Activated effector memory CD4-positive, alpha-beta T cell treated with Interleukin-2 at 50 U/mL for 16 hours (primary cell): Measurements from ENCODE around the gene RRP9.
"Not testable (repeated sequence)": the region's sequence is repeated elsewhere in the genome, so short reads cannot be mapped to it uniquely, and the experiment has no call there.

Experiments
- DNase-seq: peaks from one replicate; pipeline ENCODE4 v3.0.0-alpha.2; 2020

The RRP9 gene

GRCh38 chr3:51941798-51942602 is at the start of gene RRP9, which contains the start of gene PARP3:
RRP9 (minus strand) TSS chr3:51941904; CDS start chr3:51941867, 37 bp downstream.
PARP3 (plus strand) TSS chr3:51942363; CDS start chr3:51943356, 993 bp downstream.
- peak; percentile 99 for DNase-seq

GRCh38 chr3:51990501-51990971 is 48.8 kb upstream of the RRP9 start:
- not testable (repeated sequence) for DNase-seq

- no peak for DNase-seq
These were observed 46.8 kb upstream of the RRP9 start for GRCh38 chr3:51988286-51989146.

- DNase-seq, result no peak
These were observed 45.9 kb upstream of the RRP9 start for GRCh38 chr3:51987568-51987967.

GRCh38 chr3:51986010-51986947 is 44.6 kb upstream of the RRP9 start:
- DNase-seq, result no peak

GRCh38 chr3:51985063-51985462 is 43.4 kb upstream of the RRP9 start:
- no peak for DNase-seq

GRCh38 chr3:51984269-51984647 is 42.6 kb upstream of the RRP9 start:
- no peak for DNase-seq

DNA sequence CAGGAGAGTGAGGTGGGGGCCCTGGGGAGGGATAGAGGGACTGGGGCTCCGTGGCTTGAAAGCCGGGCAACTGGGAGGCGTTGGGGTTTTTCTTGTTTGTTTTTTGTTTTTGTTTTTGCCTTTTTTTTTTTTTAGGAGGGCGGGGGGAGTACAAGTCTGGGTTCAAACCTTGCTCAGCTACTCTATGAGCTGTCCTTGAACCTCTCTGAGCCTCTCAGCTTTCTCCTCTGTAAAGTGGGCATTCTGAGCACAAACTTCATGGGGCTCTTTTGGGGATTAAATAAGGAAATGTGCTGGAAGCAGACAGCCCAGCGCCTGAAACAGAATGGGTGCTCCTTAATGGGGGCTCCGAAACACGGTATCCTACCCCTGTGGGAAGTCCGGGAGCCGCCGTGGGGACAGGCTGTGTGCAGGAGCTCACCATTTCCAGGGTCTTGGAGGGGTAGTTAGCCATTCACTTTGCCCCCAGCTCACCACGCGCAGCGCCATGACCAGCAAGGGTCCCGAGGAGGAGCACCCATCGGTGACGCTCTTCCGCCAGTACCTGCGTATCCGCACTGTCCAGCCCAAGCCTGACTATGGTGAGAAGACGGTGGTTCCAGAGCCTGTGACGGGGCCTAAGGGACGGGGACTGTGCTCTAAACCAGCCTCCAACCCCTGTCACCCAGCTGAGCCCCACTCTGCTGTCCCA is 42.0 kb upstream of the RRP9 start:
- no peak for DNase-seq

GRCh38 chr3:51982838-51983577 is 41.3 kb upstream of the RRP9 start, which contains the start of gene ACY1:
ACY1 (plus strand) TSS chr3:51983535; CDS start chr3:51984065, 530 bp downstream.
- DNase-seq, result peak; percentile 49

- DNase-seq, result no peak
These were observed 40.7 kb upstream of the RRP9 start for GRCh38 chr3:51982352-51982837.

DNA sequence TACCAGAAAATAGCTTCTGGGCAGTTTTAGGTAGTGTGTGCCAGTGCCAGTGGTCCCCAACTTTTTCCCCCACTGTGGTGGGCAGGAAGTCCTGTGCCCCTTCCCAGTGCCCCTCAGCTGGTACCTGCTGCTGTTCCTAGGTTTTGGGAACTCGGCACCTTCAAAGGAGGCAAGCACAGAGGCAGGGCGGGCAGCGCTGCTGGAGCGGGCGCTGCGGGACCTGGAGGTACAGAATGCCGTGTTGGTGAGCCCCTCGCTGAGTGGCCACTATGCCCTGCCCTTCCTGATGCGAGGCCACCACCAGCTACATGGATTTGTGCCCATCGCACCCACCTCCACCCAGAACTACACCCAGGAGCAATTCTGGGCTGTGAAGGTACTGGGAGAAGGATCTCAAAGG is 38.5 kb upstream of the RRP9 start:
- DNase-seq, result no peak

DNA sequence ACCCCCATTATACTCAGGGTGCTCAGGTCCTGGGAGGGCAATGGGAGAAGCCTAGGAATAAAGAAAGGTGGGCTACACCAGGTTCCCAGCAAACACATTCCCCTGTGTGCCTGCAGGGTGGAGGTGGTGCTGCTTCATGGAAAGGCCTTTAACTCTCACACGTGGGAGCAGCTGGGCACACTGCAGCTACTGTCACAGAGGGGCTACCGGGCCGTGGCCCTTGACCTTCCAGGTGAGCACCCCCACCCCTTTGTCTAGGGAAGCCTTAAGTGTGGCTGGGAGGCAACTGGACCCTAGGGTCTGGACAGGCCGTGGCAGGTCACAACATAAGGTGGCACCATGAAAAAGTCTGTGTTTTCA is 36.4 kb upstream of the RRP9 start:
- no peak for DNase-seq

DNA sequence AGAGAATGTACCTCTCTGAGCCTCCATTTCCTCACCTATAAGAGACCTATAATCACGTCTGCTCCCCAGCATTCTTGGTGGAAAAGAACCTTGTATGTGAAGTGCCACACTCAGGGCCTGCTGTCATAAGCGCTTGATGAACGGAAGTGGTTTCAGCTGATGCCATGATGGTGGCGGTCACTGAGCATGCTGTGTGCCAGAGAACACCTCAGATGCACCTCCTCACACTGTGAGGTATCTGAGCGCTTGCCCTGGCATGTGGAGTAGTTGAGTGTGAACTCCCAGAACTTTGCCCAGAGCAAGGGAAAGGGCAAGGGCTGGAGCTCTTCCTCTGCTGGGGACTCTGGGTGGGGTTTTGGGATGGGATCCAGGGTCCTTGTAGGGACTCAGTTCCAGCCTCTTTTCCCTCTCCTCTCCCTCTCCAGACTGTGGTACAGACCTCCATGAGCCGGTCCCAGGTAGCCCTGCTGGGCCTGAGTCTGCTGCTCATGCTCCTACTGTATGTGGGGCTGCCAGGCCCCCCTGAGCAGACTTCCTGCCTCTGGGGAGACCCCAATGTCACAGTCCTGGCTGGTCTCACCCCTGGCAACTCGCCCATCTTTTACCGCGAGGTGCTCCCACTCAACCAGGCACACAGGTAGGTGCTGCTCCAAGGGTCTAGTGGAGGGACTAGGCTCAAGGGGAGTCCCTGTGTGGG is 35.9 kb upstream of the RRP9 start:
- peak; percentile 28 for DNase-seq

- no peak for DNase-seq
These were observed 34.3 kb upstream of the RRP9 start for GRCh38 chr3:51975852-51976549.

- DNase-seq, result peak; percentile 71
These were observed 33.5 kb upstream of the RRP9 start, which contains the start of gene ABHD14A for GRCh38 chr3:51974963-51975851. ABHD14A (plus strand) TSS chr3:51975064; CDS start chr3:51975136, 72 bp downstream.

GRCh38 chr3:51974277-51974962 is 32.7 kb upstream of the RRP9 start:
- DNase-seq, result no peak

- DNase-seq, result no peak
These were observed 29.6 kb upstream of the RRP9 start for GRCh38 chr3:51971350-51971749.
